K562 (cell line): ENCODE results near the gene FJX1. TPM values are rescaled to one million over a fixed set of nuclear protein-coding genes. Genes with fewer than 3 reads are reported as not detected.

Source experiments
- ATAC-seq: fragments of 200-7000 bp; cut with Tn5 transposase; 3 replicates; pipeline ENCODE4 v1.9.1; 2020; ENCODE audit warnings: moderate library complexity
- BruUV-seq: library from RNA; stranded (reverse); fragments of 400-500 nt; replicated peaks from 2 replicates; lab custom pipeline; 2021; lab: Mats Ljungman, UMichigan
- CTCF ChIA-PET: fragments of 300-600 bp; formaldehyde crosslinking; extraction: SDS; loops from one replicate; lab custom pipeline; 2021; ENCODE audit warnings: low intra/inter-chr PET ratio; lab: Yijun Ruan, JAX
- POLR2A ChIA-PET: fragments of 300-600, 350-650 bp; sonication (Branson Sonifier 250); formaldehyde crosslinking; extraction: SDS; loops from one replicate; lab custom pipeline; 2021; ENCODE audit warnings: antibody characterized with exemption, inconsistent platforms; lab: Yijun Ruan, JAX
- DNase-seq, 4 experiments: peaks; one replicate each; pipeline versions ENCODE4 v3.0.0 to v3.0.0-alpha.2; 2011 to 2018; ENCODE audit warnings: low spot score in 3 of 4, mixed read lengths in 3 of 4; ENCODE audit errors: extremely low read depth in 1 of 4
- FAIRE-seq: peaks from 2 replicates; lab custom pipeline; 2011; peaks lifted over from hg19 to GRCh38; lab: Jason Lieb, UNC
- H2AFZ ChIP-seq: 2 replicates; pipeline ENCODE4 v1.6.0; 2011; ENCODE audit warnings: low read depth, low read length, control low read depth, inconsistent platforms
- H3K27ac ChIP-seq: fragments of 200-600 bp; 3 replicates; pipeline ENCODE4 v1.8.0; 2011; ENCODE audit warnings: low read depth, mild to moderate bottlenecking, control low read depth, inconsistent platforms, low read length, moderate library complexity, mixed read lengths; ENCODE audit errors: extremely low read depth
- H3K27me3 ChIP-seq, 2 experiments: fragments of 300-600 bp in 1 of 2; 2 replicates in 1 of 2; 3 replicates in 1 of 2; pipeline versions ENCODE4 v1.6.0 to v1.8.0; 2011; ENCODE audit warnings: inconsistent platforms in 2 of 2, low read length in 2 of 2, mild to moderate bottlenecking in 1 of 2, mixed read lengths in 1 of 2, moderate library complexity in 1 of 2; ENCODE audit not compliant: control insufficient read depth in 2 of 2, insufficient read depth in 2 of 2
- H3K36me3 ChIP-seq: fragments of 300-600 bp; 3 replicates; pipeline ENCODE4 v1.8.0; 2011; ENCODE audit warnings: mild to moderate bottlenecking, low read length, inconsistent platforms; ENCODE audit not compliant: control insufficient read depth, insufficient read depth
- H3K4me1 ChIP-seq, 2 experiments: fragments of 200-600 bp in 1 of 2; replicated peaks in 1 of 2; 2 replicates in 1 of 2; 3 replicates in 1 of 2; pipeline versions ENCODE4 v1.5.1 to v1.8.0; 2011; ENCODE audit warnings: inconsistent platforms in 2 of 2, low read length in 2 of 2, mild to moderate bottlenecking in 1 of 2, mixed read lengths in 1 of 2, moderate library complexity in 1 of 2; ENCODE audit not compliant: control insufficient read depth in 2 of 2, insufficient read depth in 2 of 2
- H3K4me2 ChIP-seq: 2 replicates; pipeline ENCODE4 v1.6.1; 2011; ENCODE audit warnings: low read length, control low read depth, inconsistent platforms, mixed read lengths; ENCODE audit not compliant: insufficient read depth
- H3K4me3 ChIP-seq: fragments of 200-600 bp; sonication (generic), shearing (Covaris generic); 2 replicates; pipeline ENCODE4 v1.5.1; 2016; ENCODE audit warnings: control low read depth, inconsistent platforms
- H3K79me2 ChIP-seq: fragments of 200-600 bp; 3 replicates; pipeline ENCODE4 v1.8.0; 2011; ENCODE audit warnings: low read length, inconsistent platforms; ENCODE audit not compliant: control insufficient read depth, insufficient read depth
- H3K9ac ChIP-seq, 2 experiments: 2 replicates each; pipeline versions ENCODE4 v1.6.0 to v1.6.1; 2011; ENCODE audit warnings: low read depth in 2 of 2, low read length in 2 of 2, control low read depth in 1 of 2, inconsistent platforms in 1 of 2, mild to moderate bottlenecking in 1 of 2, mixed read lengths in 1 of 2; ENCODE audit not compliant: insufficient read depth in 1 of 2
- H3K9me1 ChIP-seq: one replicate; pipeline ENCODE4 v1.6.0; 2011; ENCODE audit warnings: inconsistent platforms, mild to moderate bottlenecking, low read length, moderate library complexity; ENCODE audit not compliant: control insufficient read depth, insufficient read depth
- H3K9me3 ChIP-seq: replicated peaks from 2 replicates; pipeline ENCODE4 v1.5.1; 2011; ENCODE audit warnings: low read depth, low read length, inconsistent platforms; ENCODE audit not compliant: control insufficient read depth, insufficient read depth
- H4K20me1 ChIP-seq: replicated peaks from 2 replicates; pipeline ENCODE4 v1.6.1; 2011; ENCODE audit warnings: low read length, inconsistent platforms, mixed read lengths; ENCODE audit not compliant: control insufficient read depth, insufficient read depth
- PHF8 ChIP-seq: fragments of 200-600 bp; sonication (generic); IDR thresholded peaks from 2 replicates; pipeline ENCODE4 v1.6.1; 2012; ENCODE audit warnings: mixed run types, mild to moderate bottlenecking, inconsistent platforms, low read length, moderate library complexity, borderline replicate concordance
- RAD51 ChIP-seq: fragments of 450-650 bp; IDR thresholded peaks from 2 replicates; pipeline ENCODE4 v1.7.1; 2016; ENCODE audit warnings: low read depth, mild to moderate bottlenecking, borderline replicate concordance
- RBM39 ChIP-seq: fragments of 200-400 bp; formaldehyde crosslinking; optimal IDR thresholded peaks from 2 replicates; pipeline ENCODE3; 2018; ENCODE audit warnings: low read depth, low read length
- SAP30 ChIP-seq: fragments of 200-600 bp; sonication (generic); IDR thresholded peaks from 2 replicates; pipeline ENCODE4 v1.6.1; 2012; ENCODE audit warnings: borderline replicate concordance, low read depth, mild to moderate bottlenecking, moderate library complexity, low read length, control low read depth, inconsistent platforms; ENCODE audit not compliant: insufficient read depth, poor library complexity, severe bottlenecking
- THRAP3 ChIP-seq: fragments of 450-650 bp; IDR thresholded peaks from 2 replicates; pipeline ENCODE4 v1.6.1; 2016; ENCODE audit warnings: mild to moderate bottlenecking, inconsistent platforms, borderline replicate concordance
- XRCC4 ChIP-seq: IDR thresholded peaks from one replicate; pipeline ENCODE4 v1.6.1; 2011; ENCODE audit not compliant: insufficient read depth, insufficient read length; ENCODE audit errors: extremely low read depth
- WGBS: fragments of 100-300 bp; shearing (Covaris generic); methylation state at CpG from one replicate; pipeline ENCODE4 v1.1.6; 2016; ENCODE audit warnings: low coverage, mixed read lengths; ENCODE audit not compliant: insufficient coverage; ENCODE audit errors: missing lambda C conversion rate; 5-methylcytosine and 5-hydroxymethylcytosine counted together
- in situ Hi-C: fragments of 300-500 bp; cut with MboI; formaldehyde crosslinking; loops from 4 replicates; pipeline ENCODE4 v1.15.0; 2018; ENCODE audit warnings: inconsistent platforms, mixed read lengths
- intact Hi-C: fragments of 100-400 bp; cut with micrococcal nuclease; formaldehyde crosslinking; loops from 2 replicates; pipeline ENCODE4 v1.14.2; 2022
- polyA plus RNA-seq, 8 experiments: library from polyadenylated mRNA; depleted of rRNA in 4 of 8; stranded (reverse) in 5 of 8; unstranded in 3 of 8; fragments of >200 nt; fragmentation: Nextera tagmentation in 2 of 8; fragmentation: Illumina TruSeq in 1 of 8; extraction: Ambion mirVana in 2 of 8; extraction: Trizol in 1 of 8; gene quantifications; 2 replicates each; pipeline versions ENCODE4 v1.2.1 to v1.2.3, GENCODE V29; 2011 to 2014; ENCODE audit warnings: inconsistent platforms in 1 of 8, missing spikeins in 1 of 8
- total RNA-seq, 7 experiments: library from RNA; depleted of rRNA in 6 of 7; stranded (reverse); fragments of >200 nt in 6 of 7; fragmentation: Illumina TruSeq in 2 of 7; extraction: Trizol in 2 of 7; gene quantifications; 2 replicates each; pipeline versions ENCODE4 v1.2.1 to v1.2.3, GENCODE V29; 2011 to 2021; ENCODE audit warnings: low replicate concordance in 1 of 7
- TF ChIP-seq, protein P1 (sequence below): fragments of 450-650 bp; IDR thresholded peaks from 2 replicates; pipeline ENCODE4 v1.6.1; 2016; ENCODE audit warnings: low read depth
- TF ChIP-seq, protein P2 (sequence below): conservative IDR thresholded peaks from 2 replicates; pipeline ENCODE4 v1.6.1; 2011; ENCODE audit warnings: low read depth, mild to moderate bottlenecking, low read length; ENCODE audit not compliant: control insufficient read depth
- TF ChIP-seq, protein P3 (sequence below): fragments of 450-650 bp; formaldehyde crosslinking; IDR thresholded peaks from 2 replicates; pipeline ENCODE4 v1.4.0; 2022; ENCODE audit warnings: missing genetic modification characterization

The FJX1 gene
- total and polyA plus RNA-seq, 9 of the 15 experiments (the other 6 are each of a cell fraction or from before 2014, with no cell fraction given), result 0.10 to 2.7 (median 0.72) TPM

DNA sequence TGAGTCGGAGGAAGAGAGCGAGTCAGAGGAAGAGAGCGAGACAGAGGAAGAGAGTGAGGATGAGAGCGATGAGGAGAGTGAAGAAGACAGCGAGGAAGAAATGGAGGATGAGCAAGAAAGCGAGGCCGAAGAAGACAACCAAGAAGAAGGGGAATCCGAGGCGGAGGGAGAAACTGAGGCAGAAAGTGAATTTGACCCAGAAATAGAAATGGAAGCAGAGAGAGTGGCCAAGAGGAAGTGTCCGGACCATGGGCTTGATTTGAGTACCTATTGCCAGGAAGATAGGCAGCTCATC is 45.1 kb downstream of the FJX1 start:
- no TSS peak for BruUV-seq
- peak overlapping the region; percentile 58 for H3K4me3 ChIP-seq
- intact Hi-C loops (no loop called here), in situ Hi-C loops (no loop called here)
- H3K79me2 ChIP-seq, result peaks cover 54% of the 10 kb centered on the region
- POLR2A ChIA-PET, result no interaction called here
- DNase-seq, result no peak
- peak; percentile 67 for FAIRE-seq
- no peaks in the 10 kb centered on the region for H3K9me1 ChIP-seq
- H3K4me1 ChIP-seq, result peaks cover 0 to 16% of the 10 kb centered on the region in 2 experiments; a peak in 3 of 5 replicates
- H3K27me3 ChIP-seq, result no peaks in the 10 kb centered on the region; a peak in 1 of 5 replicates
- CTCF ChIA-PET, result no interaction called here
- ATAC-seq, result no peak
- WGBS, result 18% methylated on average over 10 of the region's 10 CpGs
- peak overlapping the region; percentile 95 for H2AFZ ChIP-seq
- peak overlapping the region; percentile 89 for H3K27ac ChIP-seq
- H3K36me3 ChIP-seq, result peaks cover 8% of the 10 kb centered on the region; the same call in 2 of the 3 replicates
- no peaks in the 10 kb centered on the region for H3K9me3 ChIP-seq
- H4K20me1 ChIP-seq, result no peaks in the 10 kb centered on the region
- H3K4me2 ChIP-seq, result peak overlapping the region; percentile 92
- H3K9ac ChIP-seq, result peak overlapping the region; percentile 78 to 93
- TF ChIP-seq, protein P1, sequence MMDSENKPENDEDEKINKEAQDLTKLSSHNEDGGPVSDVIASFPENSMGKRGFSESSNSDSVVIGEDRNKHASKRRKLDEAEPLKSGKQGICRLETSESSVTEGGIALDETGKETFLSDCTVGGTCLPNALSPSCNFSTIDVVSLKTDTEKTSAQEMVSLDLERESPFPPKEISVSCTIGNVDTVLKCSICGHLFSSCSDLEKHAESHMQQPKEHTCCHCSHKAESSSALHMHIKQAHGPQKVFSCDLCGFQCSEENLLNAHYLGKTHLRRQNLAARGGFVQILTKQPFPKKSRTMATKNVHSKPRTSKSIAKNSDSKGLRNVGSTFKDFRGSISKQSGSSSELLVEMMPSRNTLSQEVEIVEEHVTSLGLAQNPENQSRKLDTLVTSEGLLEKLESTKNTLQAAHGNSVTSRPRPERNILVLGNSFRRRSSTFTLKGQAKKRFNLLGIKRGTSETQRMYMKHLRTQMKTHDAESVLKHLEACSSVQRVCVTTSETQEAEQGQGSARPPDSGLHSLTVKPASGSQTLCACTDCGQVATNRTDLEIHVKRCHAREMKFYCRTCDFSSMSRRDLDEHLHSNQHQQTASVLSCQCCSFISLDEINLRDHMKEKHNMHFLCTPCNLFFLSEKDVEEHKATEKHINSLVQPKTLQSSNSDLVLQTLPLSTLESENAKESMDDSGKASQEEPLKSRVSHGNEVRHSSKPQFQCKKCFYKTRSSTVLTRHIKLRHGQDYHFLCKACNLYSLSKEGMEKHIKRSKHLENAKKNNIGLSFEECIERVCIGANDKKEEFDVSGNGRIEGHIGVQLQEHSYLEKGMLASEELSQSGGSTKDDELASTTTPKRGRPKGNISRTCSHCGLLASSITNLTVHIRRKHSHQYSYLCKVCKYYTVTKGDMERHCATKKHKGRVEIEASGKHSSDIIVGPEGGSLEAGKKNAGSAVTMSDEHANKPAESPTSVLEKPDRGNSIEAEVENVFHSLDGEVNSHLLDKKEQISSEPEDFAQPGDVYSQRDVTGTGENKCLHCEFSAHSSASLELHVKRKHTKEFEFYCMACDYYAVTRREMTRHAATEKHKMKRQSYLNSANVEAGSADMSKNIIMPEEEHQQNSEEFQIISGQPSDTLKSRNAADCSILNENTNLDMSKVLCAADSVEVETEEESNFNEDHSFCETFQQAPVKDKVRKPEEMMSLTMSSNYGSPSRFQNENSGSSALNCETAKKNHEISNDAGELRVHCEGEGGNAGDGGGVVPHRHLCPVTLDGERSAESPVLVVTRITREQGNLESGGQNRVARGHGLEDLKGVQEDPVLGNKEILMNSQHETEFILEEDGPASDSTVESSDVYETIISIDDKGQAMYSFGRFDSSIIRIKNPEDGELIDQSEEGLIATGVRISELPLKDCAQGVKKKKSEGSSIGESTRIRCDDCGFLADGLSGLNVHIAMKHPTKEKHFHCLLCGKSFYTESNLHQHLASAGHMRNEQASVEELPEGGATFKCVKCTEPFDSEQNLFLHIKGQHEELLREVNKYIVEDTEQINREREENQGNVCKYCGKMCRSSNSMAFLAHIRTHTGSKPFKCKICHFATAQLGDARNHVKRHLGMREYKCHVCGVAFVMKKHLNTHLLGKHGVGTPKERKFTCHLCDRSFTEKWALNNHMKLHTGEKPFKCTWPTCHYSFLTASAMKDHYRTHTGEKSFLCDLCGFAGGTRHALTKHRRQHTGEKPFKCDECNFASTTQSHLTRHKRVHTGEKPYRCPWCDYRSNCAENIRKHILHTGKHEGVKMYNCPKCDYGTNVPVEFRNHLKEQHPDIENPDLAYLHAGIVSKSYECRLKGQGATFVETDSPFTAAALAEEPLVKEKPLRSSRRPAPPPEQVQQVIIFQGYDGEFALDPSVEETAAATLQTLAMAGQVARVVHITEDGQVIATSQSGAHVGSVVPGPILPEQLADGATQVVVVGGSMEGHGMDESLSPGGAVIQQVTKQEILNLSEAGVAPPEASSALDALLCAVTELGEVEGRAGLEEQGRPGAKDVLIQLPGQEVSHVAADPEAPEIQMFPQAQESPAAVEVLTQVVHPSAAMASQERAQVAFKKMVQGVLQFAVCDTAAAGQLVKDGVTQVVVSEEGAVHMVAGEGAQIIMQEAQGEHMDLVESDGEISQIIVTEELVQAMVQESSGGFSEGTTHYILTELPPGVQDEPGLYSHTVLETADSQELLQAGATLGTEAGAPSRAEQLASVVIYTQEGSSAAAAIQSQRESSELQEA, result peak; percentile 58; the same call in 1 of the 2 replicates
- TF ChIP-seq XRCC4 (no peak), RAD51 (no peak), THRAP3 (peak; percentile 90; the same call in 1 of the 2 replicates), PHF8 (no peak), SAP30 (peak; percentile 10), RBM39 (no peak)
- TF ChIP-seq, protein P2, sequence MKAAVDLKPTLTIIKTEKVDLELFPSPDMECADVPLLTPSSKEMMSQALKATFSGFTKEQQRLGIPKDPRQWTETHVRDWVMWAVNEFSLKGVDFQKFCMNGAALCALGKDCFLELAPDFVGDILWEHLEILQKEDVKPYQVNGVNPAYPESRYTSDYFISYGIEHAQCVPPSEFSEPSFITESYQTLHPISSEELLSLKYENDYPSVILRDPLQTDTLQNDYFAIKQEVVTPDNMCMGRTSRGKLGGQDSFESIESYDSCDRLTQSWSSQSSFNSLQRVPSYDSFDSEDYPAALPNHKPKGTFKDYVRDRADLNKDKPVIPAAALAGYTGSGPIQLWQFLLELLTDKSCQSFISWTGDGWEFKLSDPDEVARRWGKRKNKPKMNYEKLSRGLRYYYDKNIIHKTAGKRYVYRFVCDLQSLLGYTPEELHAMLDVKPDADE, result 0 out of 2 replicates have a peak, but pooled peaks have one; percentile 11
- TF ChIP-seq, protein P3, sequence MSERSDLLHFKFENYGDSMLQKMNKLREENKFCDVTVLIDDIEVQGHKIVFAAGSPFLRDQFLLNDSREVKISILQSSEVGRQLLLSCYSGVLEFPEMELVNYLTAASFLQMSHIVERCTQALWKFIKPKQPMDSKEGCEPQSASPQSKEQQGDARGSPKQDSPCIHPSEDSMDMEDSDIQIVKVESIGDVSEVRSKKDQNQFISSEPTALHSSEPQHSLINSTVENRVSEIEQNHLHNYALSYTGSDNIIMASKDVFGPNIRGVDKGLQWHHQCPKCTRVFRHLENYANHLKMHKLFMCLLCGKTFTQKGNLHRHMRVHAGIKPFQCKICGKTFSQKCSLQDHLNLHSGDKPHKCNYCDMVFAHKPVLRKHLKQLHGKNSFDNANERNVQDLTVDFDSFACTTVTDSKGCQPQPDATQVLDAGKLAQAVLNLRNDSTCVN (CRISPR knock-in tag), result peak; percentile 94
